ENCODE results near the gene FCGR1A. TPM values are rescaled to one million over a fixed set of nuclear protein-coding genes. Genes with fewer than 3 reads are reported as not detected.
A peak's percentile ranks its signal among the peaks of the same experiment; 100 is the strongest.
"Not testable (repeated sequence)": the region's sequence is repeated elsewhere in the genome, so short reads cannot be mapped to it uniquely, and the experiment has no call there.

FCGR1A gene
- total RNA-seq, 1 experiment from 2014 or later: not detected

DNA sequence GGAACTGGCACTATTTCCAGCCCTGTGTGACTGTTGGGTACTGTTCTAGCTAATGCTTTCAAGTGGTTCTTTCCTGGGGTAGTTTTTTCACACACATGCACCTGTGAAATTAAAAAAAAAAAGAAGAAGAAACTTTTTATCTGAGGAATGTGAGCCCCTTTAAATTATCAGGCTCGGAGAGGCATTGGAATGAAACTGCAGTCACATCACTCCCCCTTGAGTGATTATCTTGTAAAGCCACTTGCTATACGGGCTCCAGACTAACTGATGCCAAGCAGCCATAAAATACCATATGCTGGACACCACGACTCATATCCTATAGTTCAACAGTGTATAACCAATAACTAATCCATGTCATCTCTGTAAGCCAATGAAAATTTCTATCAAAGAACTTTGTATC, 5.4 kb upstream of the FCGR1A start:
- not testable (repeated sequence) for DNase-seq (ENCODE audit: low spot score)

DNA sequence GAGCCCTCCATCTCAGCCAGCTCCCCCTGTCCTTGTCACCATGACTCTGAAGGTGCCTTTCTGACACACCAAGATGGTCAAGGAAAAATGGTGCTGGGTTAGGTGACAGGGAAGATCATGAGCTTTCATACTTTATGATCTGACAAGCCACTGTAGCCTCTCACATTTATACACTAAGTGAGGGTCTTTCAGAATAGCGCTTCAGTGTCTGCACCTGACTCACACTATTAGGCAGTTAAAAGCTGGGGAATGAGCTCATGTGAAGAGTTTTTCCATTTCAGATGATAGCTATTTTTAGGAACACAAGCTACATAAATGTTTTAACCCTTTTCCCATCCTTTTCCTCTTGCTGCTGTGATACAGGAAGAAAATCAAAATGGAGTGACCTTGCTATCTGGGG, 4.2 kb upstream of the FCGR1A start:
- not testable (repeated sequence) for DNase-seq (ENCODE audit: low spot score)

DNA sequence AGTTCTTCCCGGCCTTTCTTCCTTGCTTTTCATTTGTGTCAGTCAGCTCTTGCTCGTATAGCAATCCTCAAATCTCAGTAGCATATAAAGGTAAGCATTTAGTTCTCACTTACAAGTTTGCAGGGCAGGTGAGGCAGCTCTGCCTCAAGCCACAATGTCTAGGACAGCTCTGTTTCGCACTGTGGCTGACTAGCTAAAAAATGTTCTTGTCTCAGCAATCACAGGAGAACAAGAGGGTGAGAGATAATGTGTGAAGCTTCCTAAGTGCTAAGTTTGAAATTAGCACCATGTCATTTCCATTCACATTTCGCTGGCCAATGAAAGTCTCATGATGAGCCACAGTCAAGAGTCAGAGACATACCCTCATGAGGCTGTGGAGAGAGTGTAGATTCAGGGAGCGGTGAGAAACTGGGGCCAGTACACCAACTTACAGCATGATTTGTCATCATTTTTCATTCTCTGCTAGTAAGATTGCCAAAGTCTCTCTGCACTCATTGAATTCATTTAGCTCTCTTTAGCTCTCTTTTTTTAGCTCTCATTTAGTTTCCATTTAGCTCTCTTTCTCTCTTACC, 995 bp upstream of the FCGR1A start:
- DNase-seq (ENCODE audit: low spot score): not testable (repeated sequence)

DNA sequence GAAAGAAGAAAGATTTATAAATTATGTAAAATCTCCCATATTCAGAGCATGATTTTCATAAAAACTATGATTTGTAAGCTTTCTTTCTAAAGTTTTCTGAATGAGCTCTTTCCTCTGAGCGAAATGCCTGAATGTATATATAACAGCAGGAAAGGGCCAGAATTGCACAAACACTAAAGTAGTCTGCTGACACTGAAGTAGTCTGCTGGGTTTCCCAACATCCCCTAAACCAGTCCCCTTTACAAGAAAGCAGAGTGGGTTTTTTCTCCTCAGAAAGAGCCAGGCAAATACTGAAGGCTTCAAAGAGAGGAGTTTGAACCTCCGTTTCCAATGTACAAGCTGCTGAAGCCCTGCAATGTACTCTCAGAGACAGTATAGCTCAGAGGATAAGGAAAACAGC, 795 bp downstream of the FCGR1A start:
- DNase-seq (ENCODE audit: low spot score): not testable (repeated sequence)

DNA sequence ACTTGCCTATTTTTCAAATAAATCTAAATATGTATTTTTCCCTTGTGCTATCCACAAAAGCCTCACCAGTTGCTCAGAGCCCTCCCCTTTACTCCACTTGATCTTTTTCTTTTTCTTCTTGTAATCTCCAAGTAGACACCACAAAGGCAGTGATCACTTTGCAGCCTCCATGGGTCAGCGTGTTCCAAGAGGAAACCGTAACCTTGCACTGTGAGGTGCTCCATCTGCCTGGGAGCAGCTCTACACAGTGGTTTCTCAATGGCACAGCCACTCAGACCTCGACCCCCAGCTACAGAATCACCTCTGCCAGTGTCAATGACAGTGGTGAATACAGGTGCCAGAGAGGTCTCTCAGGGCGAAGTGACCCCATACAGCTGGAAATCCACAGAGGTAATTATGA, 1.4 kb downstream of the FCGR1A start:
- not testable (repeated sequence) for DNase-seq (ENCODE audit: low spot score)

DNA sequence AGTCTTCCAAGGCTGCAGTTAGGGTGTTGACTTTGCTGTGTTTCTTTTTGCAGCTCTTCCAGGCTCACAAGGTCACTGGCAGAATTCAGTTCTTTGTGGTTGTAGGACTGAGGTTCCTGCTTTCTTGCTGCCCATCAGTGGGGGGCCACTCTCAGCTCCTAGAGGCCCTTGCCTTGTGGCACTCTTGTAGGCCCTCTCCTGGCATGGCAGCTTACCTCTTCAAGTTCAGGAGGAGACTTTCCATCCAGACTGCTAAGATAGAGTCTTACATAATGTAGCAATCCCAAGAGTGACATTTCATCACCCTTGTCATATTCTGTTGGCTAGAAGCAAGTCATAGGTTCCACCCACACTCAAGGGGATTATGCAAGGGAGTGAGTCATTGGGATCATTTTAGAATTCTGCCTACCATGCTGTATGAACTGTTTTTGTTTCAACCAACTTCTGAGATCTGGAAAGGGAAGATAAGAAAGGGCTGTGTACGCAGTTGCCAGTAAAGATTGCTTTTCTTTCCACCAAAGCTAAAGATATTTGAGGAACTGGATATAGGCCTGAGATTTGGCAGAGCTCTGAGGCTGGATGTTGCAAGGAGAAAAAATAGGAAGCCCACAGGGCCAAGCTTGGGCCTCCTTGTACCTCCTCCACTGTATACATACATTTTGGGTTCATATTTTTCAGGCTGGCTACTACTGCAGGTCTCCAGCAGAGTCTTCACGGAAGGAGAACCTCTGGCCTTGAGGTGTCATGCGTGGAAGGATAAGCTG, 5.4 kb downstream of the FCGR1A start:
- DNase-seq (ENCODE audit: low spot score): not testable (repeated sequence)

DNA sequence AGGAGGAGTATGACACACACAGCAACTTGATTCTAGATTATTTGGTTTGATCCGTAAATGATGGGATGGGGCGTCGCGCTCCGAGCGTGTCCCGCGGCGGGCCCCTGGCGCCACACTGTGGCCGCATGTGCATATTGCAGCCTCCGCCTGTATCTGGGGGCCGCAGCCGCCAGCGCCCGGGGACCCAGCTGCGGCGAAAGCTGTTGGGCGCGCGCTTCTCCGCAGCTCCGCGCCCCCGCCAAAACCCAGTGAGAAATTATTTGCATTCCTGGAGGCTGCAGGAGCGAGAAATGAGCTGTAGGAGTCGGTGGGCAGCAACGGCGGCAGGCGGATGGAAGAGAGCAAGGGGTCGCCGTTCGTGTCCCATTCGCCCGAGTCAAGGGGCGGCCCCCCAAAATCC, 10.0 kb downstream of the FCGR1A start:
- DNase-seq (ENCODE audit: low spot score): not testable (repeated sequence)

DNA sequence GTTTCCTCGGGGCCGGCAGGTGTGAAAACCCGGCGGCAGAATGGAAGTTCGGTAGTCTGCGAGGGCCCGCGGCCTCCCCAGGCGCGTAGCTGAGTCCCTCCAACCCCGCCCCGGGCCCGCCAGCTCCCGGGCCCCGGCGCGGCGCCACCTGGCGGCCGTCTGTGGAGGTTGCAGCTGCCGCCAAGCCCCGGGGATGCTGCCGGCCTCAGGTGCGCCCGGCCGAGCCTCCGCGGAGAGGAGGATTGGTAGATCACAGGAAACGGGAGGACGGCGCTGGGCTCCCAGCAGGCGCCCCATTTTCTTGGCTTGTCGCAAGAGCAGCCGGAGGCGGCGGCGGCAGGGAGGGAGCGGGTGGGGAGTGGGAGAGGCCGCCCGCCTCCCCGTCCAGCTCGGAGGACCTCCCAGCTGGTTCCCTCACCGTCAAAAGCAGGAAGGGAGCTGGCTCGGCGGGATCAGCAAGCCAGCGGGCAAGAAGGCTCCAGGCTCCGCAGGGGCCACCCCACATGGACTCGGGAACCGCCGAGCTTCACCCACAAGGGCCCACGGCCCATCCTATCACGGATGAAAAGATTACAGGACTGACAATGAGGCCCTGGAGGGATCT, 10.5 kb downstream of the FCGR1A start:
- DNase-seq (ENCODE audit: low spot score): peak; percentile 3

DNA sequence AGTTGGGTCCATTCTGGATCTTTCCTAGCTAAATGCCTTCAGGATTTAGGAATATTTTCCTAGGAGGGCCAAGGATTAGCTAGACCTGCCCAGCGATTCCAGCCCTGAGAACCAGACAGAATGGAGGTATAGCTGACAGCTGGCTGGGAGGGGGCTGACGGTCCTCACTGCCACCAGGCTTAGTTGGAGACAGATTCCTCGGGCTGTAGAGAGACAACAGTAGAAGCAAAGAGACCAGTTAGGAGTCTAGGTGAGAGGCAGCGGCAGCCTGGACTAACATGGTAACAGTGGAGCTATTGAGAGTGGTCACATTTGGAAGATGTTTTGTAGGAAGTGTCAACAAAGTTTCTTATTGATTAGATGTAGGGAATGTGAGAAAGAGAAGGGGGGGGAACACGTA, 11.4 kb downstream of the FCGR1A start:
- DNase-seq (ENCODE audit: low spot score): not testable (repeated sequence)

DNA sequence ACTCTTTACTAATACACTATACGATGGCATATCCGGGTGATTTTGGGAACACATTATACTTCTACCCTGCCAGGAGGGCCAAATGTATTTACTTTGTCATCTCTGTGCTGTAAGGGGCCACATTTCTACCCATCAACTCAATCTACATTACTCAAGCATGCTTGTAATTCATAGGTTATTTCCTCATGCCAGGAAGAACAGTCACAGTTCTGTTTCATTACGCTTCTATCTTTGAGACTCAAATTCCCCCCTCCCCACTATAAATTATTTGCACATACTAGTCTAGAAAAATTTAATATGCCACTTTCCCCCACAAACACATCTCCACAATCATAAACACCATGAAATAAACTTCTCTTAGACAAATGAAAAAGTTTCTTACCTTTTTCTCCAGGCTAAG, 19.1 kb downstream of the FCGR1A start:
- not testable (repeated sequence) for DNase-seq (ENCODE audit: low spot score)

DNA sequence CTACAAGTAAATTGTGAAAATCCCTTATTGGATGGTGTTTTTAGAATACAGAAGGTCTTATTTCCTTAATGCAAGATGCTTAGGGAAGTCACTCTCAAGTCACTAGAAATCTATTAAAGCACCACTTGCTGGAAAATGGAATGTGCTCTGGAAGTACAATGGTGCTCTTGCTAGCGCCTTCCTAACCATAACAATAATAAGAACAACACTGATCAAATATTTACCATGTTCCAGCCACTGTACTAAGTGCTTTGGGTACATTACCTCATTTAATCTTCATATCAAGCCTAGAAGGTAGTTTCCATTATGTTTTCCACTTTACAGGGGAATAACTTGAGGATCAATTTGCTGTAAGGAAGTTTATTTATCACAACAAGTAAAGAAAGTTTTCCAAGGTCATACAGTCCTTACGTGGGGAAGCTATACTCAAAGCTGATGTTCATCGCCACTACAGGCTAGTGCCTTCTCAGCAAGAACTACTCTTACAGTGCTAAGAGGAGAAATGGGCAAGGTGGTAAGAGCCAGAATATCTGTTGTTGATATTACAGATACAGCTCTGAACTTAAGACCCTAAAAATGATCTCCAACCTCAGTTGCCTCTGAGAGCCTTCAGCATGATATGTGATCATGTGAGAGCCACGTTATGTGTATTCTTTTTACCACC, 22.1 kb downstream of the FCGR1A start:
- not testable (repeated sequence) for DNase-seq (ENCODE audit: low spot score)

DNA sequence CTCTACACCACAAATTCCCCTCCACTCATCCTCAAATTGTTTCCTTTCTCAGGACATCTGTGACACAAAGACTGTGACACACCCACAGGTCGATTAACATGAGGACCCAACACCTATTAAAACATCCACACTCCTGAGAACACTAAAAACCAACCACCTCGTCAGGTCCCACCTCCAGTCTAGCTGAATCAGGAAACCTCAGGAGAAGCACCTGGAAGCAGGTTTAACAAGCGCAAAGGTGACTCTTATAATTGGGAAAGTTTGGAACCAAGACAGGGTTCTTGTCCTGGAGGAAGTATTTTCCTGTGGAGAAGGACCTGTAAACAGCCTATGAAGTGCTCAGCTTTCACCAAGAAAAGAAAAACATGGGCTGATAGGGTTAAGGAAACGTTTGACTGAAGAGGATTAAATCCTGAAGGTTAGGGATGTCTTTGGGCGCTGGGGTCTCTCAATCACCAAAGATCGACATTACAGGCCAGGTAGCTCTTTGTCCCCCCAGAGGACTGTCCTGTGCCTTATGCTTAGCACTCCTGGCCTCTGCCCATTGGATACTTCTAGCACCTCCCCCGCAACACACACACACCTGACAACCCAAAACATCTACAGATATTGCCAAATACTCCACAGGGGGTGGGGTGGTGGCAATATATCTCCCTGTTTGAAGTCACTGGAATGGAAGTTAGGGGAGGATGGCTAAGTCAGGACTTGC, 28.4 kb downstream of the FCGR1A start:
- not testable (repeated sequence) for DNase-seq (ENCODE audit: low spot score)

DNA sequence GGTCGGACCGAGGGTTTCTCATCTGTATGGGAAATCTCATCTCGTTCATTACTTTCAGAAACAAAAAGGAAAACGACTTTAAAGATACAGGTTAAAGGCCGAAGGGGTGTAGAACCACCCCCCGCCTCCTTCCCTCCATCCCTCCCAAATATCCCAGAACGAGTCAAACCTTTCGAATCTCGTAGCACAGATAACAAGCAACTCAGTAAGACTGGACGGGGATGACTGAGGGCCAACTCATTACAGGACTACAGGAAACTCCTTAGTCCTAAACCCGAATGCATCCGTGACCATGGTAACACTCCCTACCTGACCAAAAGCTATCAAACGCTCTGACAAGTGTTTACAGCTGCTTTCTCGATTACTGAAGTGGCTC, 29.0 kb downstream of the FCGR1A start:
- DNase-seq (ENCODE audit: low spot score): not testable (repeated sequence)

DNA sequence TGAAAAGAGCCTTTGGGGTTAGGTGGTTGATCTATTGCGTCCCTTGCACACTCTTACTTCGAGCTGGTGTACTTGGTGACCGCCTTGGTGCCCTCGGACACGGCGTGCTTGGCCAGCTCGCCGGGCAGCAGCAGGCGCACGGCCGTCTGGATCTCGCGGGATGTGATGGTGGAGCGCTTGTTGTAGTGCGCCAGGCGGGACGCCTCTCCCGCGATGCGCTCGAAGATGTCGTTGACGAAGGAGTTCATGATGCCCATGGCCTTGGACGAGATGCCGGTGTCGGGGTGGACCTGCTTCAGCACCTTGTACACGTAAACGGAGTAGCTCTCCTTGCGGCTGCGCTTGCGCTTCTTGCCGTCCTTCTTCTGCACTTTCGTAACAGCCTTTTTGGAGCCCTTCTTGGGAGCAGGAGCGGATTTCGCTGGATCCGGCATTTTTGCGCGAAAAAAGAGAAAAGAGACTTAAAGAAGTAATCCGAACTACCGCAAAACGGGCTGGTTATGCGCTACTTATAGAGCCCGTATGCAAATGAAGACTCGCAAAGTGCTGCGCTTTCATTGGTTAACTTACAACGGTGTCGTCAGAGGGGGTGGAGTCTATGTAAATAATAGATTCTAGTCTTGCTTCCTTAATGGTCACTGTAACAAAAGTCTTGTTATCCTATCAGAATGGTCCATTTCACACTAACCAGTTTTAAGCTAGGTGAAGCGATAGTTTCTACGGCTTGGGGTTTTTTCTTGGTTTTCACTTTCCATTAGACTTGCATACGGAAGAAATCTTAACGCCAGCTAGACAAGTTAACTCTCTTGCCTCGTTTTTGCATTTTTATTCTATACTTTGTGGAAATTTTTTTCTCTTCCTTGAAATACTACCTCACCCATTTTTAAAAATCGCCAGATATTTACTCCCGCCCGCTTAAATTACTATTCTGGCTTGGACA, 29.7 kb downstream of the FCGR1A start:
- DNase-seq (ENCODE audit: low spot score): peak; percentile 92

DNA sequence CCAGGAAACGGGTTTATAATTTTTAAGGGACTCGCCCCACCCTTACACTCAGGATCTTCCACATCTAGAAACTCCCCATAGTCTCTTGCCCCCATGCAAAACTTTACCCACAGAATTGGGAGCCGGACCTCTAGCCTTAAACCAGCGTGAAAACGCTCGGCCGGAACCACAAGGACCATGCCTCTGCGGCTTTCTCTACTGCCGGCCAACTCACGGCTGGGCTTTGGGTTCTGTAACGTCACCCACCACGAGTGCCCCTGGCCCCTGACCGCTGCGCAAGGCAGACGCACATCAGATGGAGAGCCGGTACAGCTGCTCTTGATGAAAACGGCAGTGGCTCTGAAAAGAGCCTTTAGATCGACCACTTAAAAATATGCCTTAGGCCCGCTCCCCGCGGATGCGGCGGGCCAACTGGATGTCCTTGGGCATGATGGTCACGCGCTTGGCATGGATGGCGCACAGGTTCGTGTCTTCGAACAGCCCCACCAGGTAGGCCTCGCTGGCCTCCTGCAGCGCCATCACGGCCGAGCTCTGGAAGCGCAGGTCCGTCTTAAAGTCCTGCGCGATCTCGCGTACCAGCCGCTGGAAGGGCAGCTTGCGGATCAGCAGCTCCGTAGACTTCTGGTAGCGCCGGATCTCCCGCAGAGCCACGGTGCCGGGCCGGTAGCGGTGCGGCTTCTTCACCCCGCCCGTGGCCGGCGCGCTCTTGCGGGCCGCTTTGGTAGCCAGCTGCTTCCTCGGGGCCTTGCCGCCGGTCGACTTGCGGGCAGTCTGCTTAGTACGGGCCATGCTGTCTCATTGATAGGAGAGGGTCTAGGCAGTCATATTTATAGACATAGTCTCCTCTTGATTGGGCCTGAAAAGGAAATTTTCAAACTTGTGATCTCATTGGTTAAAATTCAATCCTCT, 30.7 kb downstream of the FCGR1A start:
- peak; percentile 83 for DNase-seq (ENCODE audit: low spot score)

DNA sequence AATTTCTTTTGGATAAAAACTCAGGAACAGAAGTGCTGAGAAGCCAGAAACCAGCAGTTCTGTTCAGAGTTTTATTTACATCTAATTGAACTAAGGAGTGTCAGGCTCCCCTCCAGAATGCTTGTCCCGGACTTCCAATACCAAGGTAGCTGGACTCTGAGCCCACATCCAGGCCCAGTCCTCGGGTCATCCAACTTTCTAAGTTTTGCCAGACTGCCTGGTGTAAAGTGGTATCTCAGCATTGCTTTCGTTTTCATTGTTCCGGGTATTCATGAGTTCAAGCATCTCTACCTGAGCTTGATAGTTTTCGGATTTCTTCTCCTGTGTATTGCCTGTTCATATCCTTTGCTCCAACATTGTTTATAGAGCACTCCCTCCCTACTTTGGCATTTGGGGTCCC, 37.9 kb downstream of the FCGR1A start:
- DNase-seq (ENCODE audit: low spot score): not testable (repeated sequence)

DNA sequence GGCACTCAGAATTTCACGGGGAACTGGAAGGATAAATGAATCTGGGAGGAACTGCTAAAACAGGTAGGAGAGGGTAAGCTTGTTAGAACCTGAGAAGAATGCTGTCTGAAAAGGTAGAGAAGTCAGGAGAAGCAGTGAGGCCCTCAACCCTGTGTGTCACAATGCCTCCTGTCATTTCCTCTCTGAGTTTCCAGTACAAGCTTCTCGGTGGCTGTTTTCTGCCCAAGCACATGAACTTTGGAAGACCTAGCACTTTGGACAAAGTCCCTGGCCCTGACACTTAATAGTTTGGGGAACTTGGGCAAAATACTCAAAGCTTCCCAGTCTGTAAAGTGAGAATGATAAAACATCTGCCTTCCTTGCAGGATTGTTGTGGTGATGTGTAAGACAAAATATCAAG, 44.1 kb downstream of the FCGR1A start:
- not testable (repeated sequence) for DNase-seq (ENCODE audit: low spot score)

DNA sequence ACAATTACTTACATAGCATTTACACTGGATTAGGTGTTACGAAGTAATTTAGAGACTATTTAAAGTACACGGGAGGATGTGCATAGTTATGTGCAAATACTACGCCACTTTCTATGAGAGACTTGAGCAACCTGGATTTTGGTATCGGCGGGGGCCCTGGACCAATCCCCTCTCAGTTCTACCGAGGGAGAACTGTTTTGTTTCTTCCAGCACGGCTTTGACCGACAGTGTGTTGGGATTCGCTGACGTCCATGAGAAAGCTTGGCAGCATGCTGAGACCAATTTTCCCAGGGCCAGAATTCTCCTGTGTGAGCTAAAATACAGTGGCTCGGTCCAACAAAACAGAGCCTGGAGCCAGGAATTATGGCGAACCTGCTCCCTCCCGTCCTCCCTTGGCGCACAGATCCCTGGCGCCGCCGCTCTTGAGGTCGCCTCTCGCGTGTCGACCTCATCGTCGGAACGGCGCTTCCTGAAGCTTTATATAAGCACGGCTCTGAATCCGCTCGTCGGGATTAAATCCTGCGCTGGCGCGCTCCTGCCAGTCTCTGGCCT, 49.3 kb downstream of the FCGR1A start:
- DNase-seq (ENCODE audit: low spot score): not testable (repeated sequence)

All from H4 (cell line).